Measurements from ENCODE around the gene STAT5B. TPM values are rescaled to one million over a fixed set of nuclear protein-coding genes. Genes with fewer than 3 reads are reported as not detected.

STAT5B gene
- total and polyA plus RNA-seq, 2 of the 13 experiments (the other 11 are each of a cell fraction or from before 2014, with no cell fraction given), result 21.0 to 42.8 TPM

GRCh38 chr17:42193969-42194899 lies 82.0 kb downstream of the STAT5B start, which contains the start of gene GHDC (continued):
- TF ChIP-seq ELF1 (CRISPR knock-in tag; IDR thresholded peaks at IDR 0.05), result peak; percentile 94
- peak; percentile 80 for TF ChIP-seq PTBP1 (IDR thresholded peaks at IDR 0.05; ENCODE audit: low read depth, low read length, poor library complexity, severe bottlenecking)
- no peak for TF ChIP-seq NONO (IDR thresholded peaks at IDR 0.05)
- 0 out of 2 replicates have a peak, but pooled peaks have one; percentile 40 for TF ChIP-seq NONO (CRISPR knock-in tag; conservative IDR thresholded peaks at IDR 0.05)
- peak; percentile 76; the same call in 1 of the 2 replicates for TF ChIP-seq NAIF1 (CRISPR knock-in tag; IDR thresholded peaks at IDR 0.05; ENCODE audit: borderline replicate concordance)
- peak; percentile 49; the same call in 1 of the 2 replicates for TF ChIP-seq JUND (CRISPR knock-in tag; IDR thresholded peaks at IDR 0.05)
- TF ChIP-seq FOXO1 (CRISPR knock-in tag; IDR thresholded peaks at IDR 0.05), result peak; percentile 13; the same call in 1 of the 2 replicates
- peak; percentile 100 for TF ChIP-seq ZFP91 (CRISPR knock-in tag; IDR thresholded peaks at IDR 0.05; ENCODE audit: borderline replicate concordance)
- TF ChIP-seq ZNF776 (CRISPR knock-in tag; IDR thresholded peaks at IDR 0.05), result peak; percentile 83
- peak; percentile 35; the same call in 1 of the 2 replicates for TF ChIP-seq ZNF652 (CRISPR knock-in tag; IDR thresholded peaks at IDR 0.05; ENCODE audit: borderline replicate concordance, low read depth)
- no peak for TF ChIP-seq NR2F6 (IDR thresholded peaks at IDR 0.05)
- peak; percentile 15; the same call in 1 of the 2 replicates for TF ChIP-seq NR2F6 (CRISPR knock-in tag; IDR thresholded peaks at IDR 0.05)
- TF ChIP-seq ELF3 (CRISPR knock-in tag; IDR thresholded peaks at IDR 0.05), result peak; percentile 74; the same call in 1 of the 2 replicates
- TF ChIP-seq NFAT5 (CRISPR knock-in tag; IDR thresholded peaks at IDR 0.05), result peak; percentile 69; the same call in 1 of the 2 replicates
- 0 out of 2 replicates have a peak, but pooled peaks have one; percentile 34 for TF ChIP-seq ZKSCAN5 (CRISPR knock-in tag; IDR thresholded peaks at IDR 0.05)
- 0 out of 2 replicates have a peak, but pooled peaks have one; percentile 53 for TF ChIP-seq CHD4 (IDR thresholded peaks at IDR 0.05; ENCODE audit: borderline replicate concordance, low read length)
- no peak for TF ChIP-seq ZNF383 (CRISPR knock-in tag; IDR thresholded peaks at IDR 0.05; ENCODE audit: borderline replicate concordance)
- peak; percentile 42; the same call in 1 of the 2 replicates for TF ChIP-seq ZNF230 (CRISPR knock-in tag; IDR thresholded peaks at IDR 0.05)
- TF ChIP-seq SKI (IDR thresholded peaks at IDR 0.05; ENCODE audit: partially characterized antibody), result peak; percentile 59
- peak in 1 of 2 experiments; percentile 67; a peak in 1 of 4 replicates for TF ChIP-seq KLF16 (CRISPR knock-in tag; IDR thresholded peaks at IDR 0.05)
- TF ChIP-seq U2AF2 (IDR thresholded peaks at IDR 0.05; ENCODE audit: low read depth, low read length), result peak; percentile 98
- TF ChIP-seq IRF9 (CRISPR knock-in tag; IDR thresholded peaks at IDR 0.05; ENCODE audit: borderline replicate concordance), result peak; percentile 70; the same call in 1 of the 2 replicates
